Measurements from ENCODE around the gene TTLL13.
A peak's percentile ranks its signal among the peaks of the same experiment; 100 is the strongest.

Gene TTLL13, protein sequence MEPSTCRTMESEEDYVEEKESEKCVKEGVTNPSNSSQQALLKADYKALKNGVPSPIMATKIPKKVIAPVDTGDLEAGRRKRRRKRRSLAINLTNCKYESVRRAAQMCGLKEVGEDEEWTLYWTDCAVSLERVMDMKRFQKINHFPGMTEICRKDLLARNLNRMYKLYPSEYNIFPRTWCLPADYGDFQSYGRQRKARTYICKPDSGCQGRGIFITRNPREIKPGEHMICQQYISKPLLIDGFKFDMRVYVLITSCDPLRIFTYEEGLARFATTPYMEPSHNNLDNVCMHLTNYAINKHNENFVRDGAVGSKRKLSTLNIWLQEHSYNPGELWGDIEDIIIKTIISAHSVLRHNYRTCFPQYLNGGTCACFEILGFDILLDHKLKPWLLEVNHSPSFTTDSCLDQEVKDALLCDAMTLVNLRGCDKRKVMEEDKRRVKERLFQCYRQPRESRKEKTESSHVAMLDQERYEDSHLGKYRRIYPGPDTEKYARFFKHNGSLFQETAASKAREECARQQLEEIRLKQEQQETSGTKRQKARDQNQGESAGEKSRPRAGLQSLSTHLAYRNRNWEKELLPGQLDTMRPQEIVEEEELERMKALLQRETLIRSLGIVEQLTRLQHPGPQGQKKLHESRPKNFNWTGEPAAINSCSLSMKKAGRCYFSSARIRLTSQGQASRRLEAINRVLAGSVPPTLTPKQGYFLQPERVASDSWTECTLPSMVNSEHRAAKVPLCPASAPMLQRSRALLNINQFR

DNA sequence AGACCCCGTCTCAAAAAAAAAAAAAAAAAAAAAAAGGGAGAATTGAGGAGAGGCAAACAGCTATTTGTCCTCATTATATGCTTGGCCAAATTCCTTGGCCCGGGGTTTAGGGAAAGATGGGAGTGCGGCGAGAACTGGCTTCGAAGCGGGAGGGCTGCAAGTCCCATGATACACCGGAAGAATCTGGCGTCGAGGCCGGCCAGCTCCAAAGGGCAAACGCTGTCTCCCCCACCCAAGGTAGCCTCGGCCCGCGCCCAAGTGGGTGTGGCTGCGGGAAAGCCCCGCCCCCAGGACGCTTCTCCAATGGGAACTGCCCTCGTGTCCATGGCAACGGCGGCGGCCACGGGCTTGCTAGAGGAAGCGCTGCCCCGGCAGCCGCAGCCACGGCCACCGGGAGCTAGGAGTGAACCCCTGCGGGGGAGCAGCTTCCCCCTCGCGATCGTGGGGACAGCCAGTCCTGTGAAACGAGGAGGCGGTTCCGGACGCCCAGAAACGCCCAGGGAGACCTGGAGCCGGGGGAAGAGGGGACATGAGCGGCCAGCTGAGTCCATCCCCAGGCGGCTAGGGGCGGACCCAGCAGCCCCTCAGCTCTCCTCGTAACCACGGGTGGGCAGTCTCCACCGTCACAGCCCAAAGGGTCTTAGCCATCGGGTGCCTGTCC lies at the start of gene TTLL13:
Gene TTLL13, plus strand, starts transcription at position 354 of the 661 bp plus-strand sequence. CDS start 1,075 bp downstream, outside the sequence.
- peak; percentile 72 for DNase-seq

DNA sequence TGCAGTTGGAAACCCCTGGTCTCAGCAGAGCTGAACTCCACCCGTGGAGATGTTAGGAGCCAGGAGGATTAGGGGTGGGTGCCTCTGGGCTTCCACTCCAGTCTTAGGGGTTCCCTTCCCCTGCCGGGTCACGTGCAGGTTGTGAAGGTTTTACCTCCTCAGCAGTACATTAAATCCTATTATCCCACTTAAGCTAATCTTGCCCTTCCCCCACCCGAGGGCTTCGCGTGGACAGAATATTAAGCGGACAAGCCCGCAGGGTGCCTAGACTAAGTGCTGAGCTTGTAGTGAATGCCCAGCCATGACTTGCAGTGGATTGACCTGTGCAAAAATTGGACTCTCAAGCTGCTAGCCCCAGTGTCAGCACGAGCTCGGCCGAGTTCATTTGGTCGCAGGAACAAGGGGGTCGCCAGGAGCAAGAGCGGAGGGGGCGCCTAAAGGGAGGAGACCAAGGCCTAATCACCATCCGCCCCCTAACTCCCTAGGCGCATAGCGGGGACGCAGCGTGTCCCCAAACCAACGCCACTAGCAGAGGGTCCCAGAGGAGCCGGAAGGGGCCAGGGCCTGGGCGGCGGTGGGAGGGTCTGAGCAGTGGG lies 48.7 kb upstream of the TTLL13 start:
- DNase-seq: no peak

DNA sequence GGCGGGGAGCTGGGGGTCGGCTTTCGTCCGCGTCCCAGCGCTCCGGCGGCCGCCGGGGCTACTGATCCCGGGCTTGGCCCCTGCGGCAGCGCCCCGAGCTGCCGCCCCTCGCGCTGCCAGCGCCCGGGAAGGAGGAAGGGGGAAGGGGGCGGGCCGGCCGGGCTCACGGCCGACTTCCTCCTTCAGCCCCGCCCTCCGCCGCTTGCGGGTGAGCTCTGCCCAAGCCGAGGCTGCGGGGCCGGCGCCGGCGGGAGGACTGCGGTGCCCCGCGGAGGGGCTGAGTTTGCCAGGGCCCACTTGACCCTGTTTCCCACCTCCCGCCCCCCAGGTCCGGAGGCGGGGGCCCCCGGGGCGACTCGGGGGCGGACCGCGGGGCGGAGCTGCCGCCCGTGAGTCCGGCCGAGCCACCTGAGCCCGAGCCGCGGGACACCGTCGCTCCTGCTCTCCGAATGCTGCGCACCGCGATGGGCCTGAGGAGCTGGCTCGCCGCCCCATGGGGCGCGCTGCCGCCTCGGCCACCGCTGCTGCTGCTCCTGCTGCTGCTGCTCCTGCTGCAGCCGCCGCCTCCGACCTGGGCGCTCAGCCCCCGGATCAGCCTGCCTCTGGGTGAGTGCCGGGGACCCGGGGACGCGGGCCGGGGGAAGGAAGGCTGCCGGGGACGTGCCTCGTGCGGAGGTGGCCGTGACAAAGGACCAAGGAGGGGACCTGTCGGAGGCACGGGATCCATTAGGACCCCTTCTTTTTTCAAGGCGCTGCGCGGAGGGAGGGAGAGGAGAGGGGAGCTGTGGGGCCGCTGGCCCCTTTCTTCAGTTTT lies 48.0 kb upstream of the TTLL13 start, which contains the start of gene SEMA4B:
Gene SEMA4B, plus strand, starts transcription at position 201 of the 814 bp plus-strand sequence. Its CDS starts 249 bp downstream, at position 450.
- peak; percentile 74 for DNase-seq

DNA sequence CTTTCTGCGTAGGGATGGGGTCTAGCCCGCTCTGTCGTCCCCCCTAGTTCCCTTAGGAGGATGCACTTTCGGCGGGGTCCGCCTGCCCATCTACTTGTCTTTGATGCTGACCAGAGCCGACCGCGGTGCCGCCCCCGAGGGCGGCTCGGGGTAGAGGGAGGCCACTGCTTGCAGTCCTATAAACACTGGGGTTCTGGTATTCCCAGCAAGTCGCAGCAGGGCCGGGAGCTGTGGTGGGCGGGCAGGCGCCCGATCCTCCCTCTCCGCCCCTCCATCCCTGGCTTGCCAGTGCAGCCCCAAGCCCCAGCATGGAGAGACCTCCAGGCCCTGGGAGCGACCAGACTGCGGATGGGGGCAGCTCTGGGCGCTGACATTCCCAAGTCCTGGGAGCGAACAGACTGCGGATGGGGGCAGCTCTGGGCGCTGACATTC lies 47.4 kb upstream of the TTLL13 start:
- no peak for DNase-seq

DNA sequence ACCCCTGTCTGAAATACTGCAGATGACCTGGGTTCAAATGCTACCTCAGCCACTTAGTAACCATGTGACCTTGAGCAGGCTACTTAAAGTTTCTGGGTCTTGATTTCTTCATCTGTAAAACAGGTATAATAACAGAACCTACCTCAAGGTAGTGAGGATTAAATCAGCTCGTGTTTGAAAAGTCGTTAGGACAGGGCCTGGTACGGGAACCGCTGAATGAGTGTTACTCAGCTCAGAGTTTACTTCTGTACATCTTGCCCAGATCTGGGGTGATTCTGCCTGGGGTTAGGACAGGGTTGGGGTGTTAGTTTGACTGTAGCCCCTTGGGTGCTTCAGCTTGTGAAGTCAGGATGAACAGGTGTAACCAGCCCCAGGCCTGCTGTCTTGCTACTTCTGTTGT lies 46.4 kb upstream of the TTLL13 start:
- no peak for DNase-seq

DNA sequence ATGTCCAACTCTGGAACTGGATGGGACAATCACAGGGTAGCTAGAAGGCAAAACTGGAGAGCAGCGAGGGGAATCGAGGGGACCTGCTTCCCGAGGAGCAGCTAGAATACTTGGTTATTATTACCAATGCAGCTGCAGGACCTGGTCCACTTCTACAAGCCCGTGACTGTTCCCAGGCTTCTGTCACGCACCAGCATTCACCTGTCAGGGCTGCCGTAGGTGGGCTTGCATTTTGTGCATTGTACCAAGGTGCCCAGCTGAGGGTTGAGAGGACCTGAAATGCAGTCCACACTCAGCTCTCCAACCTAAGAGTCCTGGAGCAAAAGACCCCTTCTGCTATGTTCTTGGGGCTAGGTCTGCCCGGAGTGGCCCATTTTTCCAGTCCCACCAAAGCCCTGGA lies 45.9 kb upstream of the TTLL13 start:
- DNase-seq: no peak

DNA sequence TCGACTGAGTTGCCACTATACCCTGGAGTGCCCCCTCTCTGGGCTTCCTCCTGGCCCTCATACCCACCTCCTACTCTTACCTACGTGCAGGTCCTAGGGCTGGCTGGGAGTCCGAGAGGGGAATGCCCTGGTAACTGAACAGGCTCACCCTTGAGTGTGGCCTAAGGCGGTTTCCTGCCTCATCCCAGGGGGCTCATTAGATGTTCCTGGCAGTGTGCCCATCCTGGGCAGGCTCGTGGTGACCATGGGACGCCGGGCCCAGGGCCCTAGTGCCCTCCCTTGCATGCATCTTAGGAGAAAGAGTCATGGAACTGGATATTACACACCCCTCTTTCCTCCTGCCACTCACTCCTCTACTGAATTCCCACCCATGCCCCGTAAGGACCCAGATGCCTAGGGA lies 45.4 kb upstream of the TTLL13 start:
- no peak for DNase-seq

DNA sequence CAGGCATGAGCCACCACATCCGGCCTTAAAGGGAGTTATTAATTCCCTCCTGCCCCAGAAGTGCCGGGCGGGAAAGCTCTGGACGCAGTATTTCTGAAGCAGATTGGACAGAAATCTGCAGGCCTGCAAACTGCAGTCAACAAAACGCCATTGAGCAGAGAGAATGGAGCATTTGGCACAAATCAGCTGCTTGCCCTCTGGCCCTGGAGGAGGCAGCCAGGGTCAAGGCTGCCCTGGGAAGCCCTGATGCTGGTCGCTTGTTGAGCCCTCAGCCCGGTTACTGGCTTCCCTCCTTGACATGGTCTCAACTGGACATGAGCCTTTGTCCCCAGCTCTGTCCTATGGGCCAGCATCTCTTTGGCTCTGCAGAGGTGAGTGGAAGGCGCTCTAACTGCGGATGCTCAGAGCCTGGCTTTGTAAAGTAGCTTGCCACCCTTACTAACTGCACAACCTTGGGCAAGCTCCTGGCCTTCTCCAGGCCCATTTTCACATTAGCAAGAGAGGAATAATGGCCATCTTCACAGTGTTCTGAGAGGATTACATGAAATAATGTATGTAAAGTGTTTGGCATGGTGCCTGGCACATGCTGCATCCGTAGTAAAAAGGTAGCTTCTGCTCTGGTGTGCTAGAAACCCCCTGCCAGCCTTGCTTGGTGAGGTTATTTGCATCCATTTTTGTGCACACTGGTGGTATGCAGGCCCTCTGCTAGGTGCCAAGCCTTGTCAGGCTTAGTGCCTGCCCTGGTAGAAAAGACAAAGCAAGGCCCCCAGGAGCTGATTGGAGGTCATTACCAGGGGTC lies 44.1 kb upstream of the TTLL13 start:
- DNase-seq: no peak

DNA sequence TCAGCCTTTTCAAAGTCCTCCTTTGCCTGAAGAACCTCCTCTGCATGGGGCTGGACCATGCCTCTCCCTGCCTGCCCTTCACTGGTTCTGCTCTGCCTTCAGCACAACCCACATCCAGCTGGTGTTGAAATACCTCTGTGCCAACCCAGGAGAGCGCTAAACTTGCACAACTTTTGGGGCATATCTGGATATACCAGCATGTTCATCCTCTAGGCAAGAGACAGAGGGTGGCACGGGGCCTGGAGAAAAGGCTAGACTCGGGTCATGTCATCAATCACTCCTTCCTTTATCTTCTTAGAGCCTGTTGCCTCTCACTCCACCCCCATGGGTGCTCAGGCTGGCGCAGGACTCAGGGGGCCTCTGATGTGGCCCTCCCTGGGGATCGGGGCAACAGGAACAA lies 43.5 kb upstream of the TTLL13 start:
- DNase-seq: no peak

DNA sequence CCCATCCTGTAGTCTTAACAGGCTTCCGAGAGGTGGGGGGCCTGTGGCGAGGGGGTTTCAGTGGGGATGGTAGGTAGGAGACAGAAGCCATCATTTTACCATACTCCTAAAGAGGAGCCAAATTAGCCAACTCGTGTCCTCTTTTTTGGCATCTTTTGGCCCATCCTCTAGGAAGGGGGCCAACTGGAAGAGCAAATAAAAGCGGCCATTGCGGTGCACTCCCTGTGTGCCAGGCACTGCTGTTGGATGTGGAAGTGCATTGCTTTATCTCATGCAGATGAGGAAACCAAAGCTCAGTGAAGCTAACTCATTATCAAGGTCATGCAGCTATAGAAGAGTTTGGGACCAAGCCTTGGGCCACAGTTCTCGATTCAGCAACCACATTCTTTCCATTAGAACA lies 42.1 kb upstream of the TTLL13 start:
- DNase-seq: no peak

DNA sequence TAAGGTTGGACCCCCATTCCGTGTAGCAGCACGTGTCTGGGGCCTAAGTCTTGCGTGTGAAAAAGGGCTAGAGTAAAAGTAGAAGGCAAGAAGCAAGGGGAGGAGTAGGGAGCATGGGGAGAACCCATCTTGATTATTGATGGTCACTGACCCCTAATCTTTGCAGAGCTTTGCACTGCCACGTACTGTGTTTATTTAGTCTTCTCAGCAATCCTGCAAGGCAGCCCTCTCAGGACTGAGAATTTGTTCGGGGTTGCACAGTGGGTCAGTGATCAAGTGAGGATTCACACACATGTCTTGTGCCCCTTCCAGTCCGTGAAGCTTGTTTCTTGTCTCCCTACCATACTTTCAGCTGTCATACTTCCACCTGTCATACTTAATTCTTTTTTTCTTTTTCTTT lies 41.0 kb upstream of the TTLL13 start:
- no peak for DNase-seq

DNA sequence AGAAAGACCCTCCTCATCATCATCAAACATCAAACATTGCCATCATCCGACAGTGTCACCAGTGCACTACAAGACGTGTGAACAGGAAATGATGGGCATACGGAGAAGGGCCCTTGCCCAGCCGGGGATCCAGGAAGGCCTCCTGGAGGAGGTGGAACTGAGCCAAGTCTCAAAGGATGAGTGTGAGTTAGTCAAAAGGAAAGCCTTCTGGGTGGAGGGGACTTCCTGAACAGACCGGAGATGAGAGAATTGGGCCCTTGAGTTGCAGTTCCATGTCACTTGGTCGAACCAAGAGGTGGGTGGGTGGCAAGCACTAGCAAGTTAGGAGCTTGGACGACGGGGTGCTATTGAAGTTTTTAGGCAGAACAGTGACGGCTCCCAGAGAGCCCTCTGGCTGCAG lies 39.8 kb upstream of the TTLL13 start:
- DNase-seq: no peak

DNA sequence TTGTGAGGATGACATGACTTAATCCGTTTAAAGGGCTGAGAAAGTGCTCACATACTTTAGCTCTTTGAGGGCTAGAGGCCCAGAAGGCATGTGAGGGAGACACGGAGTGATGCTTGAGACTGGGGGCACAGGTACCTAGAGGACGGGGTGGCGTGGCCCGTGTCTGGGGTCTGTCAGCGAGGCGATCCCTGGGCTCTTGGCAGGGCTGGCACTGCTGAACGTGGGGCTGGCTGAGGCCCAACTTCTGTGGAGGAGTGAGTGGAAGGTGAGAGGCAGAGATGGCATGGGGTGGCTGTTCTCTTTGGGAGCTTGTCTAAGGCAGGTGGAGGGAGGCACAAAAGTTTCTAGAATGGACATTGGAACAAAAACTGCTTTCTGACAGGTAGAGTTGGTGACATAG lies 38.8 kb upstream of the TTLL13 start:
- no peak for DNase-seq

DNA sequence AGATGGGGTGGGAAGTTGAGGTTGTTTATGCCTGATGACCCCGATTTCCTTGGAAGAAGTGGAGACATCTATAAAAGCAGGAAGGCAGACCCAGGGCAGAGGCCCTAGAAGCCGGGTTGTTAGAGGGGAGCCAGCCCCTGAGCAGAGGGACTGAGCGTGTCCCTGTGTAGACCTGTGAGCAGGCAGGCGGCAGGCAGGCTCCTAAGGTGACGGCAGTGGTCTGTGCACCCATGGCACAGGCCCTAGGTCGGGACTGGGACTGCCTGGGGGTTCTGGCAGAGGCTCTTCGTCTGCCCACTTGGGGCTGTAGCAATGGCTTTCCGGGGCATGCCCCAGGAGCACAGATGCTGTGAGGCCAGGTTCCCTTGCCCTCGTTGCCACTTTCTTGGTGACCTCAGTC lies 38.3 kb upstream of the TTLL13 start:
- no peak for DNase-seq

DNA sequence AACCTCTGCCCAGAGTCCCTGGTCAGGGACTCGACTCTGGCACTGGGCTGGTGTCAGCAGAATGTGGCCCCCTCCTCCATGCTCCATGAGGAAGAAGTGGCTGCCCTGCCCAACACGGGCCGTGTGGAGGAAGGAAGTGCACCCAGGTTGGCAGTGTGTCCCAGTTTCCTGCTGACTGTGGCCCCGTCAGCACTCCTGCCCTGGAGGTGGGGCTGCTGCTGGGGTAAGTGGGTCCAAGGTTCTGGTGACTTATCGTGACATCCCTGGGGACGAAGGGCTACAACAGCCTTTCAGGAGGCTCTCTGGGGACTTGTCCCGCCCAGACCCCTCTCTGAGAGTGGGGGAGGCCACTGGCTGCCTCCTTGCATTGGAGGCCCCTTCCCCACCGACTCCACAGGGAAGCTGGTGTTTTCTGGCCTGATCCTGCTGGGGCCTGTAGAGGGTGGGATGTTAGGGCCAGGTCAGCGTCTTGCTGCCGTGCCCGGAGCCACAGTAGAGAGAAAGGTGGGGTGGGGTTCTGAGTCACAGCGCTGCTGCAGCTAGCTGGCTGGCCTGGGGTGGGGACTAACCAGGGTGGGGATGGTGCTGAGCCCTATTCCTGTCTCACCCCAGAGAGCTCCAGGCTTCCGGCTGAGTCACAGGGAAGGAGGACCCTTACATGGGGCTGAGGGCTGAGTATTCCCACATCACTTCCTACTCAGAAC lies 37.8 kb upstream of the TTLL13 start:
- DNase-seq: no peak

DNA sequence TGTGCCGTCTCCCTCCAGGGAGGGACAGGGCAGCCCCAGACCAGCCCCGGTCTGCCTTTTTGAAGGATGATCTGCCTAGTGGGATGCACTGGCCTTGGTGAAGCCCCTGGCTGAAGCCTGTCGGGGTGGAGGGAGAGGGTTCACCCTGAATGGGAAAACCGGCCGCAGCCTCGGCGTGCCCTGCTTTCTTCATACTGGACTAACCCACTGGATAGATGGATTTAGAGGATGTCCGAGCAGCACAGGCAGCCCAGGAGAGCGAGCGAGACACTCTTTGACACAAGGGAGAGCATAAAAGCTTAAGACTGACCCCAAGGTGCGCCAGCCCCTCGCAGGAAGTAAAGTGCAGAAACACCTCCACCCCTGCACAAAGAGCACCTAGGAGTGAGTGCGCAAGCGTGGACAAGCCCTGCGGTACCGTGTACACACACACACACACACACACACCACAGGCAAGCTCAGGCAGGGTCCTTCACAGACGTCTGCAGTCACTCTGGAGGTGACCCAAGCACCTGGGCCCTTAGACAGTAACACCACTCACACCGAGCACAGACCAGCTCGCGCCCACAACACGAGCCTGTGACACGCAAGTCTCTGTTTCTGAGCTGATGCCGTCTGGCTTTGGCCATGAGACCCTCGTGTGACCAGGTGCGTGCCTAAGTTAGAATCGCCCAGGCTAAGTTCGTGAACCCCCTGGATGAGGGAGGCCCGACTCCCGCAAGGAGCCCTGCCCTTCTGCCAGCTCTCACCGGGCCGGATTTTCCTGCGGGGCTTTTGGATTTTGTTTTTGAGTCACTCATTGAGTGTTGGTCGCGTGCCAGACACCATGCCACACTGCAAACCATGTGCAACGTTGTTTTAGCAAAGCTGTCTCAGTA lies 36.9 kb upstream of the TTLL13 start:
- DNase-seq: no peak

DNA sequence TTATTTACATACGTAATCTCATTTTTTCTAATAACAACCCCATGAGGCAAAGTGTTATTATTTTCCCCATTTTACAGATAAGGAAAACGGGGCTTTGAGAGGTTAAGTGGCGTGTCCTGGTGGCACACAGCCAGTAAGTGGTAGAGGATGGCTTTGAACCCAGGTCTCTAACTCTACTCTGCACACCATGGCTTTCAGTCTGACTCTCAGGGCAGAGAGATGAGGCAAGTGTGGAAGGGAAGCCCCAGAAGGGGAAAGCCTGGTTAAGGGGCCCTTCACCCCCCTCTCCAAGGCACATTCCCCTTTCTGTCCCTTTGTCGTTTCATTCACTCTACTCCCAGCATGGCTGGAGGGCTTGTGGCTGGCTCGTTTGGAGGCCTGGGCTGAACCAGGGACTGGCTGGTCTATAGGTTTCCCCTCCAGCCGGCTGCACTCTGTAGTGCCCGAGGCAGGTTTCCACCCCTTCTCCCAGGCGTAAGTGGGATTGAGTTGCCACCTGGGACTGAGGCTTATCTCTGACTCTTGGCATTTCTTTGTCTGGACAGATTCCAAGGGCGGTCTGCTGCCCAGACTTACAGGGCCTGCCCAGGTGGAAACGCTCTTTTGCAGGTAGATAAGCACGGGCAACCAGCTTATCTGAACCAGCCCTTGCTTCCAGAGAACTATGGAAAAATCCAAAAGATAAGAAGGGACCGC lies 36.1 kb upstream of the TTLL13 start:
- no peak for DNase-seq

DNA sequence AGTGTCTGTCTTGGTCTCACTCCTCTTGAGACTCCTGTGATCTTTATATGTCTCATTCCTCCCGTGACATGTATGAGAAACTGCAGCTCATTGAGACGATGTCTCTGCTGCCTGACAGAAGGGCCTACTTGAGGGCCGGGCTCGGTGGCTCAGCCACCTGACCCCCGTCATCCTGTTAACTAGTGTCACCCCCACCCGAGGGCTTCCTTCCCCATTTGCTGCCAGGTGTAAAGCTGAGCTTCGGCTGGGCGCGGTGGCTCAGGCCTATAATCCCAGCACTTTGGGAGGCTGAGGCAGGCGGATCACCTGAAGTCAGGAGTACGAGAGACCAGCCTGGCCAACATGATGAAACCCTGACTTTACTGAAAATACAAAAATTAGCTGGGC lies 35.5 kb upstream of the TTLL13 start:
- DNase-seq: no peak

DNA sequence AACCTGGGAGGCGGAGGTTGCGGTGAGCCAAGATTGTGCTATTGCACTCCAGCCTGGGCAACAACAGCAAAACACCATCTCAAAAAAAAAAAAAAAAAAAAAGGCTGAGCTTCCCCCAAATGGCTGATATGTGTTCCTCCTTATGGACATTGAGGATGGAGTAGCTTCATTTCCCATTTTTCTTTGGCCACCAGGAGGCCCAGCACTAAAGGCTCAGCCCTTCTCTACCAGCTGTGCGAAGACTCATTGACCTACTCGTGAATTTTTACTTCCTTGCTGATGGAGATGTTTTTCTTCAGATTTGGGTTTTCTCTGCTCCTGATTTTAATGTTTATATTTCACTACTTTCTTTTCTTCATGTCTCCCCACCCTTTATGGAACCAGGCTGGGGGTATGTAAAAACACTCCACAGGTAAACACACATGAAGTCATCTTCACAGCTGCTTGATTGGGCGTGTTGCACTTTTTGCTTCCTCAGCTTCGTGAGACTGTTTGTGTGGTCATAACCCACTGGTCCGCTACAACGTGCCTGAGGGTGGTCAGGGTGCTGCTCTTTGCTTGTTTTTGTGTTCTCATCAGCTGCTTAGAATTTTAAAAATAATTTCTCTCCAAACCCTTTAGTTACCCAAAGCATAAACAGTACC lies 34.7 kb upstream of the TTLL13 start:
- no peak for DNase-seq
